Right hindlimb (tissue), 1 donor: ENCODE data around the gene SFXN5.

Experiments
- DNase-seq: peaks from one replicate; pipeline ENCODE4 v3.0.0-alpha.2; 2018

SFXN5 gene

DNA sequence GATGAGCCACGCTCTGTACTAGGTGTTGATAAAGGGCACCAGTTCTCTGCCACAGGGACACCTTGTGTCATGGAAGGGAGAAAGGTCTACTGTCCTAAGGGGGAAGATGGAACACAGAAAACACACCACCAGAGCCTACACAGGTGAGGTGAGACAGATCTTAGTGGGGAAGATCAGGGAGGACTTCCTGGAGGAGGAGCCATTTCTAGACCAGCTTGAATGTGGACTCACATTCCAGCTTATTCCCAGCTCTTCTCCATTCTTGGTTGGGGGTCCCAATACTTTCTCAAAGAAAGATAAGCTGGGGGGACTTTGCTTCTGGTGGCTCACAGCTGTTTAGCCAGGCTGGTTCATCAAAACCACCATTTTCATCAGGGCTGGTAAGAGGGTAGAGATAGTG is 118.0 kb downstream of the SFXN5 start:
- no peak for DNase-seq

DNA sequence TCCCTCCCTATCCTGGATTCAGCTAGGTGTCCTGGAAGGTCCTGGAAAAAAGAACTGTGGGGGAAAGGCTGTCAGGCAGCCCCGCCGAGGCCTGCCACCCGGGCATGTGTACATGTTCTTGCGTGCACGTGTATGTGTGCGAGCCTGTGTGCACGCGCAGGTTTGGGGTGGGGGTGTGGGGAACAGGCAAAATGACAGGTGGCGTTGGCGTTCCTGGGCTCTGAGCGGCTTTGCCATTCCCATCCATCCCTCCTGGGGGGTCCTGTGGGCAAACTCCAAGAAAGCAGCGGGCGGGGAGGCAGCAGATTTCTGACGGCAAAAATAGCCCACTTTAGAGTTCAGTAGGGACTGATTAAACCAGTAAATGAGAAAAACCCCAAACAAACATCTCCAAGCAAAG is 118.6 kb downstream of the SFXN5 start:
- no peak for DNase-seq

- no peak for DNase-seq
These were observed 119.2 kb downstream of the SFXN5 start for GRCh38 chr2:72952110-72952823.

DNA sequence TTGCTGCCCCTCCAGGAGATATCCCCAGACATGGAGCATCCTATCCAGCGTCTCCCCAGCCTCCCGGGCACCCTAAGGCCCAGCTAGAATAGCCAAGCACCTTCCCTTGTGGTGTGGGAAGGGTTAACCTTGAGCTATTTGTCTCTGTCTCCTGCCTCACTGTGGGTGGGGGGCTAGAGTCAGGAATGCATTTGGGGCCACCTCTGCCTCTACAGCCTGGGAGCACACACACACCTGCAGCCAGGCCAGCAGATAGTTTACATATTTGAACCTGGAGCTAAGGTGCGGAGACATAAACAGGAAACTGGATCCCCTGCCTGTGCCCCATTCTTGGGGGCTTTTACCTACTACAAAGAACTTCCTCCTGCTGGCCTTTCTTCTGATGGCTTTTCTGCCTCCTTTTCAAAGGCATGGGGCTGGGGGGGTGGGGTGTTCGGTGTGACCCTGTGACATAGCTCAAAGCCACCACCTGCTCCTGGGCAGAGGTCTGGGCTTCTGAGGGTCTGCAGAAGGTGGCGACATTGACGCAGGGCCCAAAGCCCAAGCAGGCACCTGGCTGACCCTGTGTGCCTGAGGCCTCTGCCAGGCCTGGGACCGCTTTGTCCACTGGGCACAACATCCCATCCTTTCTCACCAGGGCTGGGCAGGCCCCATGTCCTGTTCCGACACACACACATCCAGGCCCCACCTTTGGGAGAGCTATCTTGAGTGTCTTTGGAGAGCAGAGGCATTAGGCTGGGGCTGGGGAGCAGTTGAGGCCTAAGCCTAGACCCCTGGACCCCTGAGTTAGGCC is 120.0 kb downstream of the SFXN5 start:
- DNase-seq: no peak

GRCh38 chr2:72950558-72951255 is 120.8 kb downstream of the SFXN5 start:
- no peak for DNase-seq

GRCh38 chr2:72949642-72950041 is 121.9 kb downstream of the SFXN5 start:
- DNase-seq: no peak

DNA sequence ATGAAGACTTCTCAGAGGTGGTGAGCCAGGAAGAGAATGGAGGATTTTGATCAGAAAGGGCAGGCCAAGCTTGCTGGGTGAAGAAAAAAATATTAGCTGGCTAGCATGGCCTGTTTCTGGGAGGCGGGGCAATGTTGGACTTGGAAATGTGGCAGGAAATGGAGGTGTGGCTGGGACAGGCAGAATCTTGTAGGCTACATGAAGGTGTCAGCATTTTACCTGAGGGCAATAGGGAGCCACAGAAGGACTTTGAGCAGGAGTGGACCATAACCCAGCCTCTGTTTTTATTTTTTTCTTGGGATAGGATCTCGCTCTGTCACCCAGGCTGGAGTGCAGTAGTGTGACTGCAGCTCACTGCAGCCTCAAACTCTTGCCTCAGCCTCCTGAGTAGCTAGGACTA is 122.5 kb downstream of the SFXN5 start:
- DNase-seq: no peak

- DNase-seq: no peak
These were observed 123.3 kb downstream of the SFXN5 start for GRCh38 chr2:72947952-72948830.

DNA sequence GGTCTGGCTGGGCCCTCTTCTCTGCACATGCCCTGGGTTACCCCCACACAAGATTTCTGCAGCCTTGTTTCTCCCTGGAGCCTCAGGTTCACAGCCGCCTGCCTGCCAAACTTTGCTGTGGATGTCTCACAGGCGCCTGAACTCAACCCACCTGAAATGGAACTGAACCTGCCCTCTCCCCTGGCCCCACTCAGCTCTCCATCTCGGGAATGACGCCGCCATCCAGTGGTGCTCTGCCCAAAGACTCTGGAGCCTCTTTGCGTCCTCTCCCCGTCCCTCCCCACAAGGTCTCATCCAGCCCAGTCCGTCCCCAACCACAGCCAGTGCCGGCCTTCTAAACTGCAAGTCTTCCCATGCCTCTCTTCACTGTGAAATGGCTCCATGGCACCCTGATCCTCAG is 125.0 kb downstream of the SFXN5 start:
- DNase-seq: no peak

- DNase-seq: no peak
These were observed 126.0 kb downstream of the SFXN5 start for GRCh38 chr2:72945450-72946019.

DNA sequence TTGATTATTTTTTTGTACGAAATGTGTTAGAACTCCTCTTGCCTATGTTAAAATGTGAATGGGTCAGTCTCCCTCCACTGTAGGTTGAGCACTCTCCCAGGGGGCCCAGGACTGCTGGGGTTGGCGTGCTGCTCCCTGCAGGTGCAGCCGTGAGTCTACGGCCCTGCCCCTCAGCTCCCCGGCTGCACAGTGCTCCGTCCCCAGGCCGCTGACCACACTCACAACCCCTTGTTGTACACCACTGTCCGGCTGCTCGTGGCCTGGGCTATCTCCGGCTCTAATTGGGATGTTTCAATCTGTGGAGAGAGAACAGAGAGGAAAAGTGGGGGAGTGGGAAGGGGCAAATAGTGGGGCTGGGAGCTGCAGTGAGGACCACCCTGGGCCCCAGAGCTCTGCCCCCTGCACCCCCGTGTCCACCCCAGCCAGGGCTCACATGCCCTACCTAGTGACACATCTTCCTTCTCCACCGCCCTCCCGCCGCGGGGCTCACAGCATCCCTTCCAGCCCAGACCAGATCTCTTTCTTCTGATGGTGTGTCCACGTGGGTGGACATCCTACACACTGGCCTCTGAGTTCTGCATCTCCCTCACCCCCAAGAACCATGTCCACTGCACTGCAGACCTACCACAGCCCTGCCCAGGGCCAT is 126.6 kb downstream of the SFXN5 start:
- DNase-seq: no peak

- no peak for DNase-seq
These were observed 127.7 kb downstream of the SFXN5 start for GRCh38 chr2:72943540-72944395.

DNA sequence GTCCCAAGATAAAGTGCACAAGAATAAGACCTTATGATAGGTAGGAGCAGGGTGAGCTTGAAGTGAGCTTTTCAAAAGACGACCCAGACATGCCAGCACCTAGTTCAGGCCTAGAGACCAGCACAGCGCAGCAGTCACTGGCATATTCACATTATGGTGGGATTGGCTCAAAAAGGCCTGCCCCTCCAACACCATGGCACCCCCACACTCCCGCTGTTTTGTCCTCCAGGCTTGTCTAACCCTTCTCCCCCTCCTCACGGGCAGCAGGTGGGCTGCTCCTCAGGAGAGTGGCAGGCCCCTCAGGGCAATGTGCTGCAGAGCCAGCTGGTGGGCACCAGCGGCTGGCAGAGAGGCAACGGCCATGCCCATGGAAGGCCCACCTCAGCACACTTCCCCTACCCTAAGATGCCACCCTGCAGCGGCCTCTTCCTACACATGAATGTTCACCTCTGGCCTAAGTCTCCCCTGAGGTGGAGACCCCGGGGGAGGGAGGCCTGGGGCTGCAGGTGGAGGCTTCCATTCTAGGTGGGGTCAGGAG is 128.6 kb downstream of the SFXN5 start:
- DNase-seq: no peak

GRCh38 chr2:72942293-72942692 is 129.2 kb downstream of the SFXN5 start:
- DNase-seq: no peak

DNA sequence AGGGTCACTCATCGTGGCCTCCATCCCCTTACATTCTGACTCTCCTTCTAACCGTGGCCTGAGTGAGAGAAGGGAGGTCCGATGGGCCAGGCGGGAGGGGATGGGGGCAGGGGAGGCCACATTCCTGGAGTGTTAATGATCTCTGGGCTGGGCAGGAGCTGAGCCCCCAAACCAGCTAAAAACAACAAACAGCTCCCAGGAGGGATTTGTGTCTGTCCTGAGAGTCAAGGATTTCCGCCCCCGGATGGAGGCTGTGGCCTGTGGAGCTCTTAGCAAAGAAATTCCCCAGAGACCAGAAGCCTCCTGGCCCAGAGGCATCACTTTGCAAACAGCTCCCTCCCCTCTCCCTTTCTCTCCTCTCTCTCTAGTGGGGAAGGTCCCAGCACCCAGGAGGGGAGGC is 130.7 kb downstream of the SFXN5 start:
- DNase-seq: no peak

- DNase-seq: no peak
These were observed 131.2 kb downstream of the SFXN5 start for GRCh38 chr2:72940361-72940760.

DNA sequence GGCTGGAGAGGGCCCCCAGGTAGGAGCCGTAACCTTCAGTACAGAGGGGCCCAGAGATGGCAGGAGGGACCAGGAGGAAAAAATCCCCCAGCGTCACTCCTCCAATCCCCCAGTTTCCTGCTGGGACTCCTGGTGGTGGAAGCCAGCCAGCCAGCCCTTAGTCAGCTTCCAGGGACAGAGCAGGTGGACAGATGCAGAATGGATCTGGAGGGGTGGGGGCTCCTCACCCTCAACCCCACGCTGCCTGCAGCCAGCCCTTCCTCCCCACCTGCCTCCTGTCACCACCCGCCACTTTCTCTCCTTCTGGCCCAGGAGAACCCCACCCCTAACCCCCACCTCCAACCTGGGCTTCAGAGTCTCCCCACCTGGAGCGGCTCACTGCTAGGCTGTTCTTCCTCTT is 133.1 kb downstream of the SFXN5 start:
- no peak for DNase-seq

- no peak for DNase-seq
These were observed 134.2 kb downstream of the SFXN5 start for GRCh38 chr2:72937356-72937669.

- no peak for DNase-seq
These were observed 134.7 kb downstream of the SFXN5 start for GRCh38 chr2:72936660-72937355.

DNA sequence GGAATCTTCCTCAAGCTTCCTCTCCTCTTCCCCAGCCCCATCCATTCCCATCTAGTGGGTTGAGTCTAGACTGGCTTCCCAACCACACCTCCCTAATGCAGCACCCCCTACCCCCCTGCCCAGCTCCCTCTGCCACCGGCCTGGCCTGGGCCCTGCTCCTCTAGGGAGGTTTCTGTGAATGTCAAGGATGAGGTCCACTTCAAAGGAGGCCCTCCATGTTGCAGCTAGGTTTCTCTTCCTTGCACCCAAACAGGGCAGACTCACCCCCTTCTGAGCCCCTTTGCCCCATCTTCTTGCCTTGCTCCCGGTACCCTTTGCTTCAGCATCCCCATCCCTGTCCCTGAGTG is 135.9 kb downstream of the SFXN5 start:
- no peak for DNase-seq
